NCI-H2171 (cell line): Measurements from ENCODE around the gene OR51G2.

Experiments used
- DNase-seq: peaks from one replicate; lab custom pipeline; 2025; lab: John Stamatoyannopoulos, UW

Gene OR51G2

GRCh38 chr11:4863876-4864275 is 55.3 kb downstream of the OR51G2 start:
- no peak for DNase-seq
